Measurements from ENCODE around the gene EMC8. TPM values are rescaled to one million over a fixed set of nuclear protein-coding genes. Genes with fewer than 3 reads are reported as not detected.

EMC8 gene
- total and polyA plus RNA-seq, 10 of the 15 experiments (the other 5 are each of a cell fraction or from before 2014, with no cell fraction given) = 7.8 to 62.0 (median 33.5) TPM

DNA sequence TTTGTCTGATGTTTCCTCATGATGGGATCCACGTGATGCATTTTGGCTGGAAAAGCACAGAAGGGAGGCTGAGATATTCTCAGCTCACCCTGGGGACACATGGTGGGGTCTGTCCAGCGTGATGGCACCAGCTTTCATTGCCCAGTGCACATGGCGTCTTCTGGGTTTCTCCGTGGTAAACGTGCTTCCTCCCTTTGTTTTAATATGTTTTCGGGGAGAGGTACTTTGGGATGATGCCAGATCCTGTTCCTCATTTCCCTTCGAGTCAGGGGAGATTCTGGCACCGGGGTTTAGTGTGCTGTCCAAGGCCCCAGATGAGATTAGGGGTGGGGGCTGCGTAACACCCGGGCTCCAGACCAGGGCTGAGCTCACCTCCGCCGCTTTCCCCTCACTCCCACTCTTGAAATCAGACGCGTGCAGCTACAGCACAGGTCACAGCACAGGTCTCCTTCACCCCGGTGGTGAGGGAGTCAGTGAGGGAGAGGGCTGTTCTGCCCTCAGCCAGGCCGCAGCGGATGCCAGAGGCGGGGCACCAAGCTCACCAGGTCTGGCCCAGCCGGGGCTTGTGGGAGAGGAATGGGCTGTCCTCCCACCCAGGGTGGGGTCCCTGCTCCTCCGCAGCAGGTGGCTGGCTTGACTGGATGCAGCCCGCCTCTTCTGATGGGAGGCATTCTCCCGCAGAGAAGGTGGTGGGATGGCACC, 34.0 kb upstream of the EMC8 start:
- Histone ChIP-seq H3K27ac (ENCODE audit: control insufficient read depth, insufficient read depth) (no peak overlapping the region), H3K36me3 (ENCODE audit: control insufficient read depth in 2 of 2, insufficient read depth in 2 of 2, low read length in 1 of 2) (no peaks in the 10 kb centered on the region), H3K79me2 (ENCODE audit: control insufficient read depth, insufficient read depth, low read length) (no peaks in the 10 kb centered on the region), H3K4me1 (ENCODE audit: control insufficient read depth, insufficient read depth, low read length) (peaks cover 12% of the 10 kb centered on the region), H3K4me2 (ENCODE audit: control insufficient read depth, insufficient read depth) (no peak overlapping the region), H3K9ac (ENCODE audit: control insufficient read depth, insufficient read depth, low read length) (no peak overlapping the region), H3K9me3 (replicated peaks; ENCODE audit: control insufficient read depth, insufficient read depth, low read length) (no peaks in the 10 kb centered on the region; the same call in 2 of the 3 replicates), H4K20me1 (ENCODE audit: control insufficient read depth, insufficient read depth) (no peaks in the 10 kb centered on the region), H3K27me3 (replicated peaks in 1 of 2; ENCODE audit: control insufficient read depth in 2 of 2, insufficient read depth in 2 of 2, low read length in 1 of 2) (peaks cover 2 to 3% of the 10 kb centered on the region in 2 experiments; a peak in 3 of 4 replicates), H2AFZ (ENCODE audit: control insufficient read depth, low read depth, low read length) (no peak overlapping the region; the same call in 1 of the 2 replicates), H3K4me3 (no peak overlapping the region)
- no peak for ATAC-seq
- ChIA-PET POLR2A (no interaction called here), CTCF (interaction anchor here (1.3 to 2.2 kb wide), 3 partner anchors 14 to 75 kb away, joined by 3 to 10 read pairs (median 3); no protein-coding TSS in a partner anchor), RAD21 (ENCODE audit: unreplicated experiment) (interaction anchor here (1.0 to 1.5 kb wide), 3 partner anchors 14 to 155 kb away, joined by 3 to 5 read pairs (median 4); no protein-coding TSS in a partner anchor), SMC1A (ENCODE audit: uncharacterized antibody, unreplicated experiment) (interaction anchor here (0.8 to 1.6 kb wide), 3 partner anchors 11 to 37 kb away, joined by 3 to 4 read pairs (median 3); no protein-coding TSS in a partner anchor)
- TF ChIP-seq SP1 (IDR thresholded peaks at IDR 0.05; ENCODE audit: low read depth, low read length) (no peak), NFIC (IDR thresholded peaks at IDR 0.05; ENCODE audit: low read depth, low read length) (no peak), SPI1 (IDR thresholded peaks at IDR 0.05; ENCODE audit: borderline replicate concordance, insufficient read depth, low read depth, low read length) (no peak), NFYB (IDR thresholded peaks at IDR 0.05; ENCODE audit: insufficient read depth, low read depth, low read length) (no peak), HCFC1 (IDR thresholded peaks at IDR 0.05; ENCODE audit: low read length) (no peak)
- no TSS peak for BruUV-seq (replicated peaks)
- intact Hi-C loops (cut with micrococcal nuclease; ENCODE audit: unreplicated experiment) = no loop called here
- DNase-seq (ENCODE audit: low read depth, low spot score) = no peak
- FAIRE-seq = no peak
- WGBS (ENCODE audit: insufficient coverage, insufficient replicate concordance, low lambda C conversion rate, missing lambda C conversion rate) = 73% methylated on average over 22 of the region's 22 CpGs
- in situ Hi-C loops (cut with MboI) = no loop called here

Measured in GM12878 (cell line).